ENCODE measurements around the gene GDF11. TPM values are rescaled to one million over a fixed set of nuclear protein-coding genes. Genes with fewer than 3 reads are reported as not detected.

GDF11 gene
- total RNA-seq, 1 donor from 2014 or later: 66.6 TPM

DNA sequence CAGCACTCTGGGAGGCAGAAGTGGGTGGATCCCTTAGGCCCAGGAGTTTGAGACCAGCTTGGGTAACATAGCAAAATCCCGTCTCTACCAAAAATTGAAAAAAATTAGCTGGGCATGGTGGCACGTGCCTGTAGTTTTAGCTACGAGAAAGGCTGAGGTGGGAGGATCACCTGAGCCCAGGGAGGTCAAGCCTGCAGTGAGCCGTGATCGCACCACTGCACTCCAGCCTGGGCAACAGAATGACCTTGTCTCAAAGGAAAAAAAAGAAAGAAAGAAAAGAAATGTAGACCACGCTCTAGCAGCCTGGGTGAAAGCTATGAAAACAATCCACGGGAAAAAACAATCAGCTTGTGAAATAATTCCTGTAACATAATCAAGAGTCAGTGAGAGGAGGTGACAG is 45.6 kb downstream of the GDF11 start:
- Mint-ChIP-seq H3K9me3 (no peaks in the 10 kb centered on the region), H3K27me3 (ENCODE audit: low read depth) (no peaks in the 10 kb centered on the region), H3K4me1 (no peaks in the 10 kb centered on the region), H3K36me3 (ENCODE audit: low read depth) (peaks cover 22% of the 10 kb centered on the region), H3K4me3 (no peak overlapping the region), H3K27ac (ENCODE audit: unreplicated experiment) (no peak overlapping the region)
- DNase-seq (ENCODE audit: low read depth, low spot score): no peak
- TF ChIP-seq, protein P1, sequence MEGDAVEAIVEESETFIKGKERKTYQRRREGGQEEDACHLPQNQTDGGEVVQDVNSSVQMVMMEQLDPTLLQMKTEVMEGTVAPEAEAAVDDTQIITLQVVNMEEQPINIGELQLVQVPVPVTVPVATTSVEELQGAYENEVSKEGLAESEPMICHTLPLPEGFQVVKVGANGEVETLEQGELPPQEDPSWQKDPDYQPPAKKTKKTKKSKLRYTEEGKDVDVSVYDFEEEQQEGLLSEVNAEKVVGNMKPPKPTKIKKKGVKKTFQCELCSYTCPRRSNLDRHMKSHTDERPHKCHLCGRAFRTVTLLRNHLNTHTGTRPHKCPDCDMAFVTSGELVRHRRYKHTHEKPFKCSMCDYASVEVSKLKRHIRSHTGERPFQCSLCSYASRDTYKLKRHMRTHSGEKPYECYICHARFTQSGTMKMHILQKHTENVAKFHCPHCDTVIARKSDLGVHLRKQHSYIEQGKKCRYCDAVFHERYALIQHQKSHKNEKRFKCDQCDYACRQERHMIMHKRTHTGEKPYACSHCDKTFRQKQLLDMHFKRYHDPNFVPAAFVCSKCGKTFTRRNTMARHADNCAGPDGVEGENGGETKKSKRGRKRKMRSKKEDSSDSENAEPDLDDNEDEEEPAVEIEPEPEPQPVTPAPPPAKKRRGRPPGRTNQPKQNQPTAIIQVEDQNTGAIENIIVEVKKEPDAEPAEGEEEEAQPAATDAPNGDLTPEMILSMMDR (conservative IDR thresholded peaks at IDR 0.05): no peak

DNA sequence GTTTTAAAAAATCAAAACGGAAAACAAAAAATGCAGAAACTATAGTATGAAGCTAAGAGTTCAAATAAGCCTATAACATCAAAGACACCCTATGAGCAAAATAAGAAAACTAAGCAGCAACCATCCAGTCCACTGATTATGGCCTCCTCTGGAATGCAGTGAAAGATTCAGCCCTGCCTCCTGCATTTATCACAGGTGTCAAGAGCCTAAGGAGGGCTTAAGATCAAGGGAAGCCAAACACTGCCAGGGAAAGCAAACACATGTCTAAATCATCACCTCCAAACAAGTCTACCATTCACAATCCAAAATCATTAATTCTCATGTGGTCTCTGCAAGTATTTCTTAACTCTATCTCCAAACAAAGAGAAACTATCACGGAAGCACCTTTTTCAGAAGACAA is 46.2 kb downstream of the GDF11 start:
- TF ChIP-seq, protein P1 (conservative IDR thresholded peaks at IDR 0.05): no peak
- H3K4me1 Mint-ChIP-seq: no peaks in the 10 kb centered on the region
- peaks cover 26% of the 10 kb centered on the region for H3K36me3 Mint-ChIP-seq (ENCODE audit: low read depth)
- H3K27ac Mint-ChIP-seq (ENCODE audit: unreplicated experiment): no peak overlapping the region
- no peak overlapping the region for H3K4me3 Mint-ChIP-seq
- no peaks in the 10 kb centered on the region for H3K27me3 Mint-ChIP-seq (ENCODE audit: low read depth)
- no peaks in the 10 kb centered on the region for H3K9me3 Mint-ChIP-seq
- DNase-seq (ENCODE audit: low read depth, low spot score): no peak

DNA sequence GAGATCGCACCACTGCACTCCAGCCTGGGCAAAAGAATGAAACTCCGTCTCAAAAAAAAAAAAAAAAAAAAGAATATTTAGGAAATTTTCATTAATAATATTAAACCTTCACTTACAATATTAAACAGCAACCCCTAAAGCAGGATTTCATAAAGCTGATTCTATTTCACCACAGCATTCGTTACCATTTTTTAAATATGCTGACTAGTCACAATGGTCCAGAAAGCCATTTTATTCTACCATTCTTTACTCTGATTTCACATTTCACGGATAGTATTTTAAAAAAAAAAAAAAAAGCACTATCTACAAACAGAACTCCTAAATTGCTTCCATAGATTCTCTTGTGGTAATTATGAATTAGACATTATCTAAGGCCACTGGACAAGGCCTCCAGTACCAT is 47.0 kb downstream of the GDF11 start:
- Mint-ChIP-seq H3K27me3 (ENCODE audit: low read depth) (no peaks in the 10 kb centered on the region), H3K27ac (ENCODE audit: unreplicated experiment) (no peak overlapping the region), H3K9me3 (no peaks in the 10 kb centered on the region), H3K4me1 (no peaks in the 10 kb centered on the region), H3K4me3 (no peak overlapping the region), H3K36me3 (ENCODE audit: low read depth) (peaks cover 29% of the 10 kb centered on the region)
- DNase-seq (ENCODE audit: low read depth, low spot score): no peak
- TF ChIP-seq, protein P1 (conservative IDR thresholded peaks at IDR 0.05): no peak

DNA sequence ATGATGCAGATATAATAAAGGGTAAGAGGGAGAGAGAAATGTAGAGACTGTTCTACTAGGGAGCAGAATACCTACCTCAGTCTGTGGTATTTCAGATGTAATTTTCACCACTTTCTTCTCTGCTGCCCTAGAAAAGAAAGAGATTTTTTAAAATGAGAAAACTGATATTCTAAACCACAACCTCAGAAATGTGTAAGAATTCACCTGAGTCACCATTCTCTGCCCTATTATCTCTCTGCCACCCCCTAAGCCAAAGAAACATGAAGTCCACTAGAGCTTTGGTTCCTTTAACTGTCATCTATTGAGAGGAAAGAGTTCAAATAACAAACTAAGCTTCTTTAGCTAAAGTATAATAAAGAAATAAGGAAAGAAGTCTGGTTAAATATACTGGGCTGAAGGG is 53.0 kb downstream of the GDF11 start:
- peaks cover 10% of the 10 kb centered on the region for H3K4me1 Mint-ChIP-seq
- H3K27me3 Mint-ChIP-seq (ENCODE audit: low read depth): no peaks in the 10 kb centered on the region
- no peaks in the 10 kb centered on the region for H3K9me3 Mint-ChIP-seq
- H3K36me3 Mint-ChIP-seq (ENCODE audit: low read depth): peaks cover 14% of the 10 kb centered on the region
- no peak for DNase-seq (ENCODE audit: low read depth, low spot score)
- H3K4me3 Mint-ChIP-seq: no peak overlapping the region
- H3K27ac Mint-ChIP-seq (ENCODE audit: unreplicated experiment): no peak overlapping the region
- TF ChIP-seq, protein P1 (conservative IDR thresholded peaks at IDR 0.05): no peak

DNA sequence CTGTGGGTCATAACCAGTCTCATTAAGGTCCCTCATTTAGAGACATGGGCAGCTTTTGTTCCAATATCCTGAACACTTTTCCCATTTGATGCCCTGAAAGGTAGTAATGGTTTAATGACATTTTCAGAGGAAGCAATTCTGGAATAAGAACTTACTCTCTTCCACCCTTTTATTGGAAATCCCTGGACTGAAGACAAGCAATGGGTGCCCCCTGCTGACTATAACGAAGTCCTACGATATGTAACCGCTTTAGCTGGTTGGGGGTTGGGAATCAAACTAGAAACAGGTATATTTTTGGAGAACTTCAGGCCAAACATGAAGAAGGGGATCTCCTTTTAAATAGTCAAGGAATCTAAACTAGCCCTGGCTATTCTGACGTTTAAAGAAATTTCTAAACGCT is 54.1 kb downstream of the GDF11 start:
- H3K36me3 Mint-ChIP-seq (ENCODE audit: low read depth): peaks cover 13% of the 10 kb centered on the region
- no peak overlapping the region for H3K27ac Mint-ChIP-seq (ENCODE audit: unreplicated experiment)
- H3K4me1 Mint-ChIP-seq: peaks cover 10% of the 10 kb centered on the region
- TF ChIP-seq, protein P1 (conservative IDR thresholded peaks at IDR 0.05): peak; percentile 69
- peak; percentile 13 for DNase-seq (ENCODE audit: low read depth, low spot score)
- no peak overlapping the region for H3K4me3 Mint-ChIP-seq
- no peaks in the 10 kb centered on the region for H3K27me3 Mint-ChIP-seq (ENCODE audit: low read depth)
- H3K9me3 Mint-ChIP-seq: no peaks in the 10 kb centered on the region

DNA sequence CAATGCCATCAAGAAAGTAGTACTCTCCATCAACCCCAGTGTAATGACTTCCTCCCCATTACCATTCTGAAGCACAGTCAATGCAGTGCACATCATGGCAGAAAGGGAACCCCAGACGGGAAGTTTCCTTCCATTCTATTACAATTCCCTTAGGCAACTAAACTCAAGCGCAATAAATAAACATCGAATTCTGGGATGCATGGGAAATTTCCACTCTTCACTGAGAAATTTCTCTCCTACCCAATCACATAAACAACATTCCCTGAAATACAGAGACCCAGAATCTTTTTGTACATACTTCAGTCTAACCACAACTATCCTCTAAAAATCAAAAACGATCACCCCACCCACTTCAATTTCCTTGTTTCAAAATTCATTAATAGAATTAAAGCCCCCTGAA is 54.6 kb downstream of the GDF11 start:
- Mint-ChIP-seq H3K9me3 (no peaks in the 10 kb centered on the region), H3K27me3 (ENCODE audit: low read depth) (no peaks in the 10 kb centered on the region), H3K4me3 (no peak overlapping the region), H3K4me1 (peaks cover 10% of the 10 kb centered on the region), H3K36me3 (ENCODE audit: low read depth) (peaks cover 13% of the 10 kb centered on the region), H3K27ac (ENCODE audit: unreplicated experiment) (no peak overlapping the region)
- no peak for DNase-seq (ENCODE audit: low read depth, low spot score)
- TF ChIP-seq, protein P1 (conservative IDR thresholded peaks at IDR 0.05): no peak

Data from neural crest cell (in vitro differentiated cells).